ENCODE measurements around the gene FBRSL1. TPM values are rescaled to one million over a fixed set of nuclear protein-coding genes. Genes with fewer than 3 reads are reported as not detected.
A peak's percentile ranks its signal among the peaks of the same experiment; 100 is the strongest.

FBRSL1 gene
- total RNA-seq, 1 experiment from 2014 or later, result 10.7 TPM

- no peak overlapping the region for H3K4me3 ChIP-seq
- no peak for DNase-seq
- no peaks in the 10 kb centered on the region for H3K27me3 ChIP-seq
- H3K36me3 ChIP-seq, result peaks cover 7% of the 10 kb centered on the region
- H3K9me3 ChIP-seq, result no peaks in the 10 kb centered on the region
Observed at GRCh38 chr12:132556801-132557200, 66.8 kb downstream of the FBRSL1 start.

- no peak overlapping the region for H3K4me3 ChIP-seq
- no peaks in the 10 kb centered on the region for H3K27me3 ChIP-seq
- no peaks in the 10 kb centered on the region for H3K9me3 ChIP-seq
- peaks cover 7% of the 10 kb centered on the region for H3K36me3 ChIP-seq
- no peak for DNase-seq
Observed at GRCh38 chr12:132557291-132558015, 67.5 kb downstream of the FBRSL1 start.

GRCh38 chr12:132558042-132558856 lies 68.3 kb downstream of the FBRSL1 start:
- H3K27me3 ChIP-seq, result no peaks in the 10 kb centered on the region
- peaks cover 7% of the 10 kb centered on the region for H3K36me3 ChIP-seq
- DNase-seq, result no peak
- no peak overlapping the region for H3K4me3 ChIP-seq
- H3K9me3 ChIP-seq, result no peaks in the 10 kb centered on the region

GRCh38 chr12:132558861-132559623 lies 69.1 kb downstream of the FBRSL1 start:
- no peak for DNase-seq

GRCh38 chr12:132559652-132560363 lies 69.9 kb downstream of the FBRSL1 start:
- peaks cover 8% of the 10 kb centered on the region for H3K36me3 ChIP-seq
- H3K27me3 ChIP-seq, result no peaks in the 10 kb centered on the region
- H3K4me3 ChIP-seq, result peak overlapping the region; percentile 81
- peak; percentile 73 for DNase-seq
- no peaks in the 10 kb centered on the region for H3K9me3 ChIP-seq

More at GRCh38 chr12:132558861-132559623, 69.1 kb downstream of the FBRSL1 start:
- H3K36me3 ChIP-seq, result peaks cover 7% of the 10 kb centered on the region
- H3K27me3 ChIP-seq, result no peaks in the 10 kb centered on the region
- no peaks in the 10 kb centered on the region for H3K9me3 ChIP-seq
- H3K4me3 ChIP-seq, result peak overlapping the region; percentile 81

GRCh38 chr12:132560364-132560613 lies 70.3 kb downstream of the FBRSL1 start:
- Histone ChIP-seq H3K27me3 (no peaks in the 10 kb centered on the region), H3K9me3 (no peaks in the 10 kb centered on the region), H3K36me3 (peaks cover 12% of the 10 kb centered on the region), H3K4me3 (peak overlapping the region; percentile 81)
- no peak for DNase-seq

- peaks cover 15% of the 10 kb centered on the region for H3K36me3 ChIP-seq
- peak; percentile 74 for DNase-seq
- no peaks in the 10 kb centered on the region for H3K27me3 ChIP-seq
- no peaks in the 10 kb centered on the region for H3K9me3 ChIP-seq
- peak overlapping the region; percentile 81 for H3K4me3 ChIP-seq
Observed at GRCh38 chr12:132560614-132561426, 70.9 kb downstream of the FBRSL1 start.

Other genes starting within 250 kb of the FBRSL1 start
- gene GALNT9, start 160.6 kb upstream of the FBRSL1 start, total RNA-seq (2014; rRNA removed; shearing (Covaris generic); ENCODE audit: low replicate concordance), result 3.3 and 5.5 TPM in 2 replicates
- gene LRCOL1, start 120.4 kb downstream of the FBRSL1 start, total RNA-seq (2014; rRNA removed; shearing (Covaris generic); ENCODE audit: low replicate concordance), result not detected in 2 replicates
- not detected in 2 replicates for gene P2RX2, start 128.6 kb downstream of the FBRSL1 start, total RNA-seq (2014; rRNA removed; shearing (Covaris generic); ENCODE audit: low replicate concordance)
- gene POLE, start 197.2 kb downstream of the FBRSL1 start, total RNA-seq (2014; rRNA removed; shearing (Covaris generic); ENCODE audit: low replicate concordance), result 18.8 and 47.9 TPM in 2 replicates
- gene PXMP2, start 197.4 kb downstream of the FBRSL1 start, total RNA-seq (2014; rRNA removed; shearing (Covaris generic); ENCODE audit: low replicate concordance), result 130 and 145 TPM in 2 replicates
- 137 and 151 TPM in 2 replicates for gene PGAM5, start 220.7 kb downstream of the FBRSL1 start, total RNA-seq (2014; rRNA removed; shearing (Covaris generic); ENCODE audit: low replicate concordance)